KOPT-K1 (cell line): Measurements from ENCODE around the gene SLC4A7.

ENCODE experiments used
- H3K27ac ChIP-seq: fragments of 200-600 bp; sonication (generic); 2 replicates; pipeline ENCODE4 v1.5.1; 2016; ENCODE audit warnings: antibody characterized with exemption, mild to moderate bottlenecking, low read depth, low read length; ENCODE audit not compliant: poor library complexity, severe bottlenecking
- H3K36me3 ChIP-seq: fragments of 200-600 bp; sonication (generic); 2 replicates; pipeline ENCODE4 v1.5.1; 2017; ENCODE audit warnings: antibody characterized with exemption, mild to moderate bottlenecking, low read length, moderate library complexity; ENCODE audit not compliant: insufficient read depth
- H3K9me3 ChIP-seq: fragments of 200-600 bp; sonication (generic); 2 replicates; pipeline ENCODE4 v1.5.1; 2017; ENCODE audit warnings: antibody characterized with exemption, low read length, mild to moderate bottlenecking; ENCODE audit not compliant: insufficient read depth, poor library complexity, severe bottlenecking

SLC4A7 gene

GRCh38 chr3:27368831-27369607, 115.2 kb downstream of the SLC4A7 start, which contains the start of gene NEK10:
NEK10 (minus strand) TSS chr3:27369383; CDS start chr3:27352882, 16,501 bp downstream.
- Histone ChIP-seq H3K27ac (peak within 1 kb of the TSS; percentile 16), H3K9me3 (no peaks in the 10 kb centered on the region), H3K36me3 (peaks cover 24% of the 10 kb centered on the region)

GRCh38 chr3:27366062-27366591, 118.1 kb downstream of the SLC4A7 start:
- Histone ChIP-seq H3K9me3 (no peaks in the 10 kb centered on the region), H3K27ac (no peak overlapping the region), H3K36me3 (peaks cover 6% of the 10 kb centered on the region; the same call in 1 of the 2 replicates)

GRCh38 chr3:27360113-27361078, 123.8 kb downstream of the SLC4A7 start:
- Histone ChIP-seq H3K27ac (peak overlapping the region; percentile 87), H3K9me3 (no peaks in the 10 kb centered on the region), H3K36me3 (no peaks in the 10 kb centered on the region)

GRCh38 chr3:27358372-27358771, 125.8 kb downstream of the SLC4A7 start:
- H3K27ac ChIP-seq, result peak overlapping the region; percentile 87
- H3K36me3 ChIP-seq, result no peaks in the 10 kb centered on the region
- H3K9me3 ChIP-seq, result no peaks in the 10 kb centered on the region

GRCh38 chr3:27357665-27358258, 126.4 kb downstream of the SLC4A7 start:
- peak overlapping the region; percentile 87 for H3K27ac ChIP-seq
- no peaks in the 10 kb centered on the region for H3K36me3 ChIP-seq

GRCh38 chr3:27356976-27357375, 127.2 kb downstream of the SLC4A7 start:
- H3K27ac ChIP-seq, result peak overlapping the region; percentile 87
- H3K9me3 ChIP-seq, result no peaks in the 10 kb centered on the region
- no peaks in the 10 kb centered on the region for H3K36me3 ChIP-seq

More at GRCh38 chr3:27357665-27358258, 126.4 kb downstream of the SLC4A7 start:
- no peaks in the 10 kb centered on the region for H3K9me3 ChIP-seq

GRCh38 chr3:27354588-27355203, 129.5 kb downstream of the SLC4A7 start:
- H3K9me3 ChIP-seq, result no peaks in the 10 kb centered on the region
- peak overlapping the region; percentile 60 for H3K27ac ChIP-seq
- H3K36me3 ChIP-seq, result no peaks in the 10 kb centered on the region

- no peaks in the 10 kb centered on the region for H3K36me3 ChIP-seq
- H3K27ac ChIP-seq, result peak overlapping the region; percentile 60
- H3K9me3 ChIP-seq, result no peaks in the 10 kb centered on the region
These were observed 130.0 kb downstream of the SLC4A7 start for GRCh38 chr3:27354161-27354560.

- no peaks in the 10 kb centered on the region for H3K36me3 ChIP-seq
- H3K27ac ChIP-seq, result peak overlapping the region; percentile 60
- no peaks in the 10 kb centered on the region for H3K9me3 ChIP-seq
These were observed 131.0 kb downstream of the SLC4A7 start for GRCh38 chr3:27353221-27353620.

- H3K27ac ChIP-seq, result peak overlapping the region; percentile 94
- no peaks in the 10 kb centered on the region for H3K9me3 ChIP-seq
- H3K36me3 ChIP-seq, result no peaks in the 10 kb centered on the region
These were observed 132.1 kb downstream of the SLC4A7 start for GRCh38 chr3:27352047-27352446.

GRCh38 chr3:27349832-27350231, 134.4 kb downstream of the SLC4A7 start:
- peak overlapping the region; percentile 94 for H3K27ac ChIP-seq
- no peaks in the 10 kb centered on the region for H3K9me3 ChIP-seq
- H3K36me3 ChIP-seq, result no peaks in the 10 kb centered on the region

- Histone ChIP-seq H3K27ac (peak overlapping the region; percentile 94), H3K9me3 (no peaks in the 10 kb centered on the region), H3K36me3 (no peaks in the 10 kb centered on the region)
These were observed 138.0 kb downstream of the SLC4A7 start for GRCh38 chr3:27345959-27346865.

GRCh38 chr3:27345493-27345892, 138.7 kb downstream of the SLC4A7 start:
- Histone ChIP-seq H3K36me3 (no peaks in the 10 kb centered on the region), H3K27ac (peak overlapping the region; percentile 94)

More at GRCh38 chr3:27345493-27345892, 138.7 kb downstream of the SLC4A7 start:
- no peaks in the 10 kb centered on the region for H3K9me3 ChIP-seq
